ENCODE measurements around the gene SLC9A9. TPM values are rescaled to one million over a fixed set of nuclear protein-coding genes. Genes with fewer than 3 reads are reported as not detected.

SLC9A9 gene
- total and polyA plus RNA-seq, 9 of the 15 experiments (the other 6 are each of a cell fraction or from before 2014, with no cell fraction given): 0.03 to 0.13 TPM; not detected in 7

GRCh38 chr3:143361589-143361988, 486.7 kb downstream of the SLC9A9 start:
- no peak for ATAC-seq
- no peak overlapping the region for H3K9ac ChIP-seq (ENCODE audit: insufficient read depth in 1 of 2, low read depth in 2 of 2, low read length in 2 of 2)
- no peaks in the 10 kb centered on the region for H4K20me1 ChIP-seq (replicated peaks; ENCODE audit: control insufficient read depth, insufficient read depth, low read length)
- no peaks in the 10 kb centered on the region for H3K9me1 ChIP-seq (ENCODE audit: control insufficient read depth, insufficient read depth, low read length)
- H3K27me3 ChIP-seq (ENCODE audit: control insufficient read depth in 2 of 2, insufficient read depth in 2 of 2, low read length in 2 of 2): no peaks in the 10 kb centered on the region
- CTCF ChIA-PET (ENCODE audit: low intra/inter-chr PET ratio): no interaction called here
- no peak overlapping the region for H3K27ac ChIP-seq (ENCODE audit: extremely low read depth, low read depth, low read length)
- H2AFZ ChIP-seq (ENCODE audit: low read depth, low read length): peak overlapping the region; percentile 37
- no peak for FAIRE-seq
- intact Hi-C loops (cut with micrococcal nuclease) (no loop called here), in situ Hi-C loops (cut with MboI) (no loop called here)
- no peaks in the 10 kb centered on the region for H3K9me3 ChIP-seq (replicated peaks; ENCODE audit: control insufficient read depth, insufficient read depth, low read depth, low read length)
- no peak overlapping the region for H3K4me3 ChIP-seq
- peaks cover 10 to 28% of the 10 kb centered on the region in 2 experiments for H3K4me1 ChIP-seq (replicated peaks in 1 of 2; ENCODE audit: control insufficient read depth in 2 of 2, insufficient read depth in 2 of 2, low read length in 2 of 2)
- no peak for DNase-seq (ENCODE audit: extremely low read depth in 1 of 4, low spot score in 3 of 4)
- POLR2A ChIA-PET: interaction anchor here (0.6 to 2.7 kb wide), 3 partner anchors 9 to 1023 kb away, joined by 3 to 17 read pairs (median 4); no protein-coding TSS in a partner anchor
- H3K79me2 ChIP-seq (ENCODE audit: control insufficient read depth, insufficient read depth, low read length): no peaks in the 10 kb centered on the region
- BruUV-seq (replicated peaks): no TSS peak
- no peaks in the 10 kb centered on the region for H3K36me3 ChIP-seq (ENCODE audit: control insufficient read depth, insufficient read depth, low read length)
- no peak overlapping the region for H3K4me2 ChIP-seq (ENCODE audit: insufficient read depth, low read length)
- 36% methylated on average over 2 of the region's 2 CpGs for WGBS (ENCODE audit: insufficient coverage, low coverage, missing lambda C conversion rate)
- no peak for TF ChIP-seq KLF1 (tag; IDR thresholded peaks at IDR 0.05)
- no peak for TF ChIP-seq NCOA4 (IDR thresholded peaks at IDR 0.05; ENCODE audit: partially characterized antibody)
- TF ChIP-seq ZNF507 (tag; conservative IDR thresholded peaks at IDR 0.05): peak; percentile 29; the same call in 1 of the 2 replicates
- TF ChIP-seq ZBTB49 (CRISPR knock-in tag; IDR thresholded peaks at IDR 0.05; ENCODE audit: borderline replicate concordance): no peak
- no peak for TF ChIP-seq EZH2 (IDR thresholded peaks at IDR 0.05; ENCODE audit: borderline replicate concordance, low read depth, low read length)
- TF ChIP-seq L3MBTL2 (IDR thresholded peaks at IDR 0.05): no peak
- no peak for TF ChIP-seq MTF1 (CRISPR knock-in tag; IDR thresholded peaks at IDR 0.05; ENCODE audit: borderline replicate concordance)
- TF ChIP-seq CBX1 (IDR thresholded peaks at IDR 0.05; ENCODE audit: low read depth): no peak
- no peak for TF ChIP-seq STAG1 (CRISPR knock-in tag; IDR thresholded peaks at IDR 0.05; ENCODE audit: borderline replicate concordance)
- TF ChIP-seq ZNF384 (IDR thresholded peaks at IDR 0.05; ENCODE audit: low read depth, low read length): no peak
- TF ChIP-seq ATF7 (IDR thresholded peaks at IDR 0.05): peak; percentile 54
- no peak for TF ChIP-seq SP2 (IDR thresholded peaks at IDR 0.05; ENCODE audit: extremely low read depth, low read depth, low read length, poor library complexity, severe bottlenecking)
- no peak for TF ChIP-seq ZBTB1 (CRISPR knock-in tag; IDR thresholded peaks at IDR 0.05; ENCODE audit: borderline replicate concordance, low read depth)
- no peak for TF ChIP-seq ILF3 (IDR thresholded peaks at IDR 0.05; ENCODE audit: borderline replicate concordance)
- TF ChIP-seq SRSF7 (optimal IDR thresholded peaks at IDR 0.05; ENCODE audit: low read depth, low read length): no peak
- peak; percentile 49 for TF ChIP-seq ATF3 (IDR thresholded peaks at IDR 0.05)
- no peak for TF ChIP-seq ATF3 (CRISPR knock-in tag; conservative IDR thresholded peaks at IDR 0.05)
- no peak for TF ChIP-seq ZNF347 (CRISPR knock-in tag; IDR thresholded peaks at IDR 0.05; ENCODE audit: low read depth)
- TF ChIP-seq TEAD4 (IDR thresholded peaks at IDR 0.05; ENCODE audit: low read length): no peak
- no peak for TF ChIP-seq TEAD4 (CRISPR knock-in tag; IDR thresholded peaks at IDR 0.05; ENCODE audit: borderline replicate concordance)
